Activated T-cell treated with anti-CD3 and anti-CD28 coated beads, Interleukin-2, amount 50 U/mL, for 1 hour (primary cell): ENCODE data around the gene ANKRD11.
"Not testable (repeated sequence)": the region's sequence is repeated elsewhere in the genome, so short reads cannot be mapped to it uniquely, and the experiment has no call there.

Experiments used
- DNase-seq: peaks from one replicate; pipeline ENCODE4 v3.0.0-alpha.2; 2020

Gene ANKRD11

DNA sequence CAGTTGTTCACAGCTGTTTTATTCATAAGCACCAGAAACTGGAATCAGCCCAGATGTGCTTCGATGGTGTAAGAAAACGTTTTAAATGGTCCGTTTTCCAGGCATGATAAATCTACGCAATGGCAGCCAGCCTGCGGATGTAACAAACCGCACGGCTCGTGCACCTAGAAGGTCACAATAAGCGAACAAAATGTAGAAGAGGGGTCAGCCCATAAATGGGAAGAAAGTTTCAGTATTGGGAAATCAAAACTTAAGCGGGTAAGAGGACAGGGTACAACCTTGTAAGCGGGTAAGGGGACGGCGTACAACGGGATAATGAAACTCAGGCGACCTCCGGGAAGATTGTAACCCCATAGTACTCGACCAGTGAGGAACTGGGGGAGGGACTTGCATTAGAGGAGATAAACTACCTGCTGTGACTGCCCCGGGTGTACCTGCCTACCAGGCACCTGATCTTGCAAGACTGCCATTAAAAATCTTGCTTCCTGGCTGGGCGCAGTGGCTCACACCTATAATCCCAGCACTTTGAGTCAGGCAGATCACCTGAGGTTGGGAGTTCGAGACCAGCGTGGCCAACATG lies 66.6 kb downstream of the ANKRD11 start:
- DNase-seq, result no peak

DNA sequence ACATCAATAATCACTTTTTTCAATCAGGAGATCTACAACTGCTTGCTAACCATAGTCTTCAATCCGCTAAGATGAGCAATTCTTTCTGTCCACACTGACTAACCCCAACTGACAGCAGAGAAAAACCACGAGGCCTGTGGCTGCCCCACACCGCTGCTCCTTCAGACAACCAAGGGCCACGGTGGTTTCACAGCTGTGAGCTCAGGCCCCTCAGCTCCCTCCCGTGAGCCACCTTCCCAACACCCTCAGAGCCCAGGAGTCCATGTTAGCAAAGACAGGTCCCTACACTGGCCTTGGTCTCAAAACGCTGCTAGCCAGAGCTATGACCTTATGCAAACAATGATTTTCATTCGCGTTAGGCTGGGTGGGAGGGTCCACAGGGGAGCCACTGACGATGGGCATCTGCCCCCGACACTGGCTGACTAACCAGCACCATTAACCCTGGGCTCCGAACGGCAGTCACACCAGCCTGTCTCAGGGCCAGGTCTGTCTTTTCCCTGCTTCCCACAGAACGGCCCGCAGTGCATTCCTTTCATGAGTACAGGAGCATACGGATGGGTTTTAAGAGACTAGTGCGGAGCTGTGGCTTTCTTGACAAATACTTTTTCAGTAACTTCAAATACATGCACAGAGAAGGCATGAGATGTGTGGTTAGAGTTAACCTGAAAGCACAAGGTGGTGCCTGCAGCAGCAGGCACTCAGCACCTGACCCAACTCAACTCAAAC lies 67.3 kb downstream of the ANKRD11 start:
- DNase-seq, result peak; percentile 63

DNA sequence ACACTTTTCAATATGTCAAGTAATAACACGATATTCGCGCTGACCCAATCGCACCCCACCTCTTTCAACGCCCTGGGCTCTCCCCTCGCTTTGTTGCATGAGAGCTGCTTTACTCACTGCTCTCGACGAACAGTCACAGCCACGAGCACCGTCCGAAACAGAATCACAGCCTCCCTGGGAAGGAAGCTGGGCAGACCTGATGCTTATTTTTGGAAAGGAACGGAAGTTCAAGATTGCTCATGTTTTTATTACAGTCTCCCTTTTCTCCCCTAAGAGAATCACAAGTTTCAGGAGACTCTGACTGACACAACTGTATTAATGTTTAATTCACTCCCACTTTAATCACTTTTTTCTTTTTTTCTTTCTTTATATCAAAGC lies 67.8 kb downstream of the ANKRD11 start:
- no peak for DNase-seq

DNA sequence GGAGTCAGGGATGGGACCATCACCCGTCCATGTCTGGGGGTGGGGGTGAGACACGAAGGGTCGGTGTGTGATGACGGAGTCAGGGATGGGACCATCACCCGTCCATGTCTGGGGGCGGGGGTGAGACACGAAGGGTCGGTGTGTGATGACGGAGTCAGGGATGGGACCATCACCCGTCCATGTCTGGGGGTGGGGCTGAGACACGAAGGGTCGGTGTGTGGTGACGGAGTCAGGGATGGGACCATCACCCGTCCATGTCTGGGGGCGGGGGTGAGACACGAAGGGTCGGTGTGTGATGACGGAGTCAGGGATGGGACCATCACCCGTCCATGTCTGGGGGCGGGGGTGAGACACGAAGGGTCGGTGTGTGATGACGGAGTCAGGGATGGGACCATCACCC lies 69.1 kb downstream of the ANKRD11 start:
- not testable (repeated sequence) for DNase-seq

DNA sequence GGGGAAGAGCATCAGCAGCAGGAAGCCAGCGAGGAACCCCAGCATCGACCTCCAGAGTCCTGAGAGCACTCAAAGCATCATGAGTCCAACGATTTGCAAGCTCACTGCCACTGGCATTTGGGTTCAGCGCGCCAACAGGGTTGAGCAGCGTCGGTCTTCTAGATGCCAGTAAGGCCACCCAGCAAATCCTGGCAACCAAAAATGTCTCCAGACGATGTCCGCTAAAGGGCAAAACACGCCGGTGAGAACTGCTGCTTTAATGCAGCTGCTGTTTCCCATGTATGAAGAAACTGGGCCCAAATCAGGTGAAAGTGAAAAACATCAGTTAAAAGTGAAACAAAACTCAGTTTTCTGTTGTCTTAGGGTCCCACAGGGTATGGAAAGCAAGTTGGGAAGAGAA lies 70.2 kb downstream of the ANKRD11 start:
- no peak for DNase-seq

DNA sequence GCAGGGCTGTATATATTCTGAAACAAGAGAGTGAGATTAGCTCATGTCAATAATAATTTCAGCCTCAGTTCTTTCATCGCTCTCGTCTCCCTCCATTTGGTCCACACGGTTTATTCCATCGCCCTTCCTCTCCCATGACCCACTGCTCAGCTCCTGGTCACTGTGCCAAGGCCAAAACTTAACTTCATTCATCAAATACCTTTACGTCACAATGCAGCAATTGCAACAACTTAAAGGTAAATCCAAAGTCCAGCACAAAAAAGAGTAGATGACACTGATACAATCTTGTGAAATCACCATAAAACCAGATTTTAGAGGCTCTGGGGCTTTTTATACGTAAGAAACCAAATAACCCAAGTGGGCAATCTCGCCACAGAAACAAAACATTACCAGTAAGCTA lies 72.0 kb downstream of the ANKRD11 start:
- DNase-seq, result no peak

DNA sequence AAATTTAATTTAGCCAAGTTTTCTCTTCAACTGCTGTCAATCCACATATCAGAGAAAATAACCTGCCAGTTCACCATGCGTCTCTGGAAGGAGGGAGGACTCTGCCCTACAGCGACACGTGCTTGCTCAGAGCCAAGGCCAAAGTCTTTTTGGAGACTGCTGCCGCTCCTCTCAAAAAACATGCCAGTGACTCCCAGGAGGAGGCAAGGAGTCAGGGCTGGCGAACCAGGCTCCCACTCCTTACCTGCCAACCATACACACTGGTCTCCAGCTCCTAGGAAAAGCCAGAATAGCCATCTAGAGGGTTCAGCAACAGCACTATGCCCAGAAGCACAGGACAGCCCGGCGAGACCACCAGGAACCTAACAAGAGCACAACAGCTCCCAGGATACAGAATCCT lies 73.0 kb downstream of the ANKRD11 start:
- no peak for DNase-seq

DNA sequence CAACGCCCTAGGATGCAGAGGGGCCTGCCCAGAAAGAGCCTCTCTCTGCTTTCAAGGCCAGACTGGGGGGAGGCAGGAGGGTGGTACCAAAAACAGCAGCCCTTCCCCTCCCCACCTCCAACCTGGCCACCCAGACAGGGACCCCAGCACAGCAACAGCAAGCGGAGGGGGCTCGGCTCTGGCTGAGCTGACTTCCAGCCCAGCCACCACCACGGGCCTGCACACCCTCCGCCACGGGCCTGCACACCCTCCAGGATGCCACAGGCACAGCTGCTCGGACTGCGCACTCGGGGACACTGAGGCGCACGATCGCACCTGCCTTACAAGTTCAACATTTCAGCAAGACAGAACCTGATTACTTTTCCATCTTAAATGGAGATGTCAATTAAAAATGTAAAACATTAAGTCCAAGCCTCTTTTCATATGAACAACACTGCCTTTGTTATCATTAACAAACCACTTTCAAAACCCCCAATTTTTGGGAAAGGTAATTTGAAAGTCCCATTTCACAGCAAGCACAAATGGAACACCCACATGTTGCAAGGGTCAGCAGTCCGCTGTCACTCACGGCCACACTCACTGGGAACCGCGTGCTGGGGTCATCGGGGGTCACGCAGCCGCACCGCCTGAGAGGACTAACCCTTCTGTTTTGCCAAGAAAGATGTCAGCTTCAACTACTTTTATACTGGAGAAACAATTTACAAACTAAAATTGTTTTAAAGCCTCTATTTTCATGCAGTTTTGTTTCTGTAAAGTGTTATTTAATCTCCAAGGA lies 76.4 kb downstream of the ANKRD11 start:
- DNase-seq, result no peak

DNA sequence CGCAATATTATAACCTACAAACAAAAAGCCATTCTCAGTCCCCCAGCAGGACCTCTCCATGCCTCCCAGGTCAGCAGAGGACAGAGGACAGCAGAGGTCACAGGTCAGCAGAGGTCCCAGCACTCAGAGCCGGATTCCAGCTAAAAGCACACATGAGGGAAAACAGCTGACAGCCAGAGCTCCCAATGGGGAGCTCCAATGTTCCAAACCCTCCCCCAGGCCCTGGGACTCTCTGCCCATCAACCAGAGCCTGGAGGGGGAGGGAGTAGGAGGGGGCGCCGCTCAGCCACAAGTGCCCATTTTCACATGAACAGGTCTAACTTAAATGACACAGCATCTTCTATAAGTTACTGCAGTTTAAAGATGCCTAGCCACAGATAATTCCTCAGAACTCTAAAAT lies 77.5 kb downstream of the ANKRD11 start:
- DNase-seq, result no peak

DNA sequence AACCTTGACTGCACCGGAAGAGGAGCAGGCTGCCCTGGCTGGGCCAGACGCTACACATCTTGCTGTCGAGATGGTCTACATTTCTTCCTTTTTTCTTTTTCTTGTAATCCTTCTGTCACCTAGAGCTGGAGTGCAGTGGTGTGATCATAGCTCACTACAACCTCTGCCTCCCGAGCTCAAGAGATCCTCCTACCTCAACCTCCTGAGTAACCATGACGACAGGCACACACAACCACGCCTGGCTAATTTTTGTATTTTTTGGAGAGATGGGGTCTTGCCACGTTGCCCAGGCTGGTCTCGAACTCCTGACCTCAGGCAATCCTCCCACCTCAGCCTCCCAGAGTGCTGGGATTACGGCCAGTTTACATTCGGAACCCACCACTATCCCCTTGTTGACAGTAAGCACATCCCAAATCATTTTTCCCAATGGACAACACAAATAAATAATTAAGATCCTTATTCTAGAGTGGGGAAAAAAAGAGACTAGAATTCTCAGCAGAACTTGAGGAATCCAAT lies 79.0 kb downstream of the ANKRD11 start:
- no peak for DNase-seq

DNA sequence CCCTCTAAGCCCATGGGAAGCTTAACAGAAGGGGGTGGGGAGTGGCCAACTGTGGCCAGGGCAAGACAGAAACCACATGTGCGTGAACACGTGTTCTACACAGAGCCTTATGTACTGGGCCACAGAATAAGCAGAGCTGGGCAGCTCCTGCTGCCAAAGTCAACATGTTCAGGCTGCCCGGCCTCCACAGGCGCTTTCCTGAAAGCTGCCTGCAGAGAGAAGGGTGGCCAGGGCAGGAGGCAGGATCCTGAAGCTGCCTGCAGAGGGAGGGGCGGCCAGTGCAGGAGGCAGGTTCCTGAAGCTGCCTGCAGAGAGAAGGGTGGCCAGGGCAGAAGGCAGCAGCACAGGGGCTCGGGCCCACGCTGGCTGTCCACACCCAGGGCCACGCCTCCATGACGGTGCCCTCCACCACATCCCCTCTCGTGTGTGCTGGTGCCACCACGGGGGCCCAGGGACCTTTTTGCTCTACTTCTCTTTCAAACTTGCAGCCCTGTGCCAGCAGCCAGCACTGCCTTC lies 79.5 kb downstream of the ANKRD11 start:
- no peak for DNase-seq

DNA sequence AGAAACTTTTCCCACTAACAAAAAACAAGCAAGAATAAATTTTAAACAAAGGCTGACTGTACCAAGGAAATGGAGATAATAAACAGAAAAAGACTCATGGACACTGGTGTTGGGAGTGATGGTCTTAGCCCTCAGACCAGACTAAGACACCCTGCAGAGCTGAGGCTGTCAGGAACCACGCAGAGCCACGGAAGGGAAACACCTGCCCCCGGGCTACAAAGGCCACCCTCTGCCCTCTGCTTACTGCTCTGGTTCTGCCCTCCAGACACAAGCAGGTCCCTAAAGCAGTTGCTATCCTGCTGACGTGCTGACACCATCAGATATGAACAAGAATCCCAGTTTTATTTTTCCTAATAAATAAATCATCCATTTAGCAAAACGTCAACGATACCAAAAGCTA lies 80.0 kb downstream of the ANKRD11 start:
- DNase-seq, result no peak

DNA sequence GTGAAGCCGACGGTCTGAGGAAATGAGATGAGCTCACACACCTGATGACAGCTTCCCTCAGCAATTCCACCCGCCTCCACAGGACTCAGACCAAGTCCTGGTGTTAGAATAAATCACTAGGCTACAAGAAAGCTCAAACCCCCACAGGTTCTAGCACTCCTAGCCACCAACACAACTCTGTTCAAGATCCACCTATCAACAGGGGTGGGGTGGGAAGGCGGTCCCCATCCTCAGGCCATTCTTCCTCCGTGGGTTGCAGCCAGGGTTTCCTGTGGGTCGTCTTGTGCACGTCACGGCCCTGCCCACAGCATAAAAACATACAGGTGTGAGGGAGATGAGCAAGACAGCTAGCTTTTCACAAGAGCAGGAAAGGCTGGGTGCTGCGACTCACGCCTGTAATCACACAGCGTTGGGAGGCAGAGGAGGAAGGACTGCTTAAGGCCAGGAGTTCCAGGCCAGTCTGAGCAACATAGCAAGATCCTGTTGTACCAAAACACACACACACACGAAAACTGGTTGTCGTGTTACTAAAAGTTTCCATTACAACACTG lies 81.1 kb downstream of the ANKRD11 start:
- peak; percentile 80 for DNase-seq

DNA sequence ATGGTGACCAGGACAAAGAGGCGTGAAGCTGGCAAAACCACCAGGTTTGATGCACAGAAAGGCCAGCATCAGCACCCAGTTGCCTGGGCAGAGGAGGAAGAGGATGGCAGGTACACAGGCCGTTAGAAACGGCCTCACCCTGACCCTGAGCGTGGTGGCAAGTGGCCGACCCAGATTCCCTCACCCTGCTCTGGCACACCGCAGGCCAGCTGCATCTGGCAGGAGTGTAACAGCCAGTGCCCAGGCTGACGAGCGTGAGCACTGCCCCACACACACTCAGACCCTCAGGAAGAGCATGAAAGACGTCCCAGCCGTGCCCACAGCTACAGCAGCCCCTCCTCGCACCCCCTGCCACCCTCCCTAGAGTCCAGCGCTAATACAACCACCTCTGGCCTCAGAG lies 82.0 kb downstream of the ANKRD11 start:
- DNase-seq, result no peak

DNA sequence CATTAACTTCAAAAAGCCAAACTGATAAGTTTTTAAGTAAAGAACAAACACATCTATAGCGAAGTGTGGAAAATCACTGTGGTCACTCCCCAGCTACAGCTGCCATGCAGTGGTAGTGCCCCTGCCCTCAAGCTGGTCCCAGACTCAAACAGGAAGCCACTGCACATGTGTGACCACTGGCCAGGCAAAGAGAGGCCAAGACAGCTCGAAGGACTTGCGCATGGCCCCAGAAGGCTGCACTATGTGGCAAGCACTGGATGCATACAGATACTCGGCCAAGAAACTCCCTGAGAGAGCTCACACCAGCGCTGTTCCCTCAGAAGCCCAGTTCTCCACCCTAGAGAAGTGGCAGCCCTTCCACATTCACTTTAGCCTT lies 82.4 kb downstream of the ANKRD11 start:
- no peak for DNase-seq

DNA sequence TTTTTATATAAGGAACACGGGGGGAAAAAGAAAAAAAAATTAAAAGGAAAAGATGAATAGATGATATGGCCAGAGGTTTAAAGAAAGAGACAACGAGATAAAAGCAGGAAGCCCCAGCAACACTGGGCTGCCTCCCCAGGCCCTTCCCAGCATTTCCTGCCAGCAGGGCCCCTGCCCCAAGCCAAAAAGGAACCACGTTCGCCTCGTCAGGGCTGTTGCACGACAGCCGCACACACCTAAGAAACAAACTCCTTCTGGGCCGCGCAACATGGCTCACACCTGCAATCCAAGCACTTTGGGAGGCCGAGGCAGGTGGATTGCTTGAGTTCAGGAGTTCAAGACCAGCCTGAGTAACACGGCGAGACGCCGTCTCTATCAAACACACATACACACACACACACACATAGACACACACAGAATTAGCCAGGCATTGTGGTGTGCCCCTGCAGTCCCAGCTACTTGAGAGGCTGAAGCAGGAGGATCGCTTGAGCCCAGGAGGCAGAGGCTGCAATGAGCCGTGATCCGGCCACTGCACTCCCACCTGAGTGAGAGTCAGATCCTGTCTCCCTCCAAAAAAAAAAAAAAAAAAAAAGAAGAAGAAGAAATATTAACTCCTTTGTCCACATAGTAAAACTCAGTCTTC lies 83.0 kb downstream of the ANKRD11 start:
- DNase-seq, result no peak

DNA sequence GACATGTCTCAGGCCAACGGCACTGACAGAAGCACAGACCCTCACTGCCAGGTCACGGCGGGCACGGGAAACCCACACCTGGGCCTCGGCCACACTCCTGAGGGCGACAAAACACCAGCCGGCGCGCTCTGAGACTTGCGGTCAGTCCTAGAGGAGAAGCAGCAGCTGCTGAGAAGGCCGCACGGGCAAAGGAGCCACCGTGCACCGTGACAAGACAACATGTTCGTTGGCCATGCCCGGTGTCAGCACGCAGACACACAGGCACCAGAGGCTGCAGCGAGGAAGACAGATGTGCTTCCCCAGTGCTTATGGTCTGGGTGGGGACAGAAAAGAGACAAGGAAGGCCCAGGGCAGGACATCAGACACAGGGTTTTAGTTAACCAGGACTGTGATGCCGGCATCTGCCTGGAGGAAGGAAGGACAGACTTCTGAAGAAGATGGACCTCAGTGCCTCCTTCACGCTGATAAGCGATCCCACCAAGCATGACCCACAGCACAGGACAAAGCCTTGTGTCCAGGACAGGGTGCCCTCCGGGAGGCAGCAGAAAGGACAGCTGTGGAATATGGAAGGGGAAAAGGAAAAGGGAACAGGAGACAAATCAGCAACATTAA lies 84.0 kb downstream of the ANKRD11 start:
- DNase-seq, result no peak

DNA sequence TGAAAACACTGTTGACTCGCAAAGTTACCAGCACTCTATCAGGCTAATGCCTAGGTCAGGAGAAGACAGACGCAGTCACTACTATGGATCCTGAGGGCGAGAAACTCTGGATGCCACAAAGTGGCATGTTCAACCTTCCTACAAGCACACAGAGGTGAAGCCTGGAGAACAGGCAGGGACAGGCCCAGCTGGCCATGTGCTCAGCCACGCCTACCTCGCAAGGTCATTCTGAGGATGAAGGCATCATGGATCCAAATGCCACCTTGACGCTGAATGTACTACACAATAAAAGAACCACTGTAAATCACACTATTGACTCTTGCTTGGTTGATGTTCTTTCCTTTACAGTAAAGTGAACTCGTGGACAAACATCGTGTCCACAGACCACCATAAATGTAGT lies 85.8 kb downstream of the ANKRD11 start:
- no peak for DNase-seq

DNA sequence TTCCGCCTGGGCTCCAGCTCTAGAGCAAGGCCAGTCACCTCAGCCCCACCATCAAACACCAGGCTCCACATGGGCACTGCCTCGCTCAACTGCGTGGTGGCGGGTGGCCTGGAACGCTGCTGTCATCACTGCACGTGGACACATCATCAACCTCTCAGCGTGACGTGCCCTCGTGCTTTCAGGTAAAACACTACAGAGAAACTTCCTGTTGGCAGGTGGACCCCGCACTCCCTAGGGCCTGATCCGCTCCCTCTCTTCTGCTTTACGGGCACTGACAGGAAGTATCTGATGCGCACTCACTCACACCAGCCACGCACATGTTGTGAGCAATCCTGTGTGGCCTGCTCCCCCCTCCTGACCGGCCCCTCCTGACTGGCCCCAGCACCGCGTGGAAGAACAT lies 87.4 kb downstream of the ANKRD11 start:
- DNase-seq, result peak; percentile 49

DNA sequence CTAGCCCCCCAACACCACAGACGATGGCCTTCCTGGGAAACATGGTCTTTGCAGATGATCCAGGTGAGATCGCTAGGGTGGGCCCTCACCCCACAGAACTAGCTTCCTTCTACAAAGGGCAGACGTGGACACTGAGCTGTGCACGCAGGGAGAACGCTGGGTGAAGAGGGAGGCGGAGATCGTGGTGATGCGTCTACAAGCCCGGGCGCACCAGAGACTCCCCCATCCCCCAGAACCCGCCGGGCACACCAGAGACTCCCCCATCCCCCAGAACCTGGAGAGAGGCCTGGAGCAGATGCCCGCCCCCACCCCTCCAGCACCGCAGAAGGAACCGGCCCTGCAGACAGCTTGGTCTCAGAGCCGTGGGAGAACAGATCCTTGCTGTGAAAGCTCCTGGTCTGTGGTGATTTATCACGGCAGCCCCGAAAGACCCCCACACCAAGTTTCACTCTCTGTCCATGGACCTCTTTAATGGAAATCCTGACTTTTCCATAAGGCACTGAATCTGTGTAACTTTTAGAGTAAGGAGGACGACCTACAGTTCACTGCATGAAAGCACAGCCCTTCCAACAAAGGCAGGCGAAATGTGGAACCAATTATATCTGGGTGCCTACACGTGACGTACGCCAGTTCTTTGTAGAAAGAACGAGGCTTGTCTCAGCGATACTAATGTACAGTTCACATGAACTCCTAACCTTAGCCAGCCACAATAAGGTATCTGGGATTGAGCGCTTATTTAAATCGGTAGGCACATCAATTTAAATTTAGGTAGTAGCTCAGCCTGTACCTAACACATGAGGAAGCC lies 88.5 kb downstream of the ANKRD11 start:
- DNase-seq, result no peak

DNA sequence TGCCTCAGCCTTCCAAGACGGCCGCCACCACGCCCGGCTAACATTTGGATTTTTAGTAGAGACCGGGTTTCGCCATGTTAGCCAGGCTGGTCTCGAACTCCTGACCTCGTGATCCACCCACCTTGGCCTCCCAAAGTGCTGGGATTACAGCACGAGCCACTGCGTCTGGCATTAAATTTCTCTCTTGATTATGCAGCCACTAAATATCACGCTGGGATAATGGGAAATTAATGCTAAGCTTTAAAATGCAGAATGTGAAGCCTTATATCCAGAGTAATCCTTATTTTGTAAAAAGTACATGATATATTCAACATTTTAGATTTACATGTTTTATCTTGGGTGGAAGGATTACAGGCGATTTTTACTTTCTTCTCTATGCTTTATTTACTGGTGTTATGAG lies 89.2 kb downstream of the ANKRD11 start:
- DNase-seq, result no peak

DNA sequence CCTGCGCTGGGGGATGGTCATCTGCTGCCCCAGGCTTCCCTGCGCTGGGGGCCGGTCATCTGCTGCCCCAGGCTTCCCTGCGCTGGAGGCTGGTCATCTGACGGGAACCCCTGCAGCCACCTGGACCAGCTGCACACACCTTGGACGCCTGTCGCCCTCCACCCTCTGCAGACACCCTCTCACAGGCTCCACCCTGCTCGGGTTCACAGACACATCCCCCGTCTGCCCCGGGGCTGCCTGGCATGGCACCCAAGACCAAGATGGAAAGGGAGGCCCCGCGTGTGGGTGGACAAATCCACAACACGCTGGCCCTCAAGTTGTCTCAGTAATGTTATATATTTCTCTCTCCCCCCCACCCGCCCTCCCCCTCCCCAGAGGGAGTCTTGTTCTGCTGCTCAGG lies 89.6 kb downstream of the ANKRD11 start:
- DNase-seq, result no peak
